OCI-LY1 (cell line): ENCODE data around the gene TIMM22.

Source experiments
- H2AFZ ChIP-seq: fragments of 200-600 bp; sonication (generic), shearing (Covaris generic); 2 replicates; pipeline ENCODE4 v1.6.0; 2014; ENCODE audit warnings: antibody characterized with exemption, mild to moderate bottlenecking, low read length
- H3F3A ChIP-seq: fragments of 200-600 bp; sonication (generic), shearing (Covaris generic); 2 replicates; pipeline ENCODE4 v1.6.0; 2014; ENCODE audit warnings: mild to moderate bottlenecking, antibody characterized with exemption, low read length, moderate library complexity; ENCODE audit not compliant: insufficient read depth
- H3K27ac ChIP-seq: fragments of 200-600 bp; sonication (generic); 2 replicates; pipeline ENCODE4 v1.5.1; 2014; ENCODE audit warnings: low read length, mixed run types, mild to moderate bottlenecking, low read depth; ENCODE audit not compliant: poor library complexity, severe bottlenecking
- H3K27me3 ChIP-seq: fragments of 200-600 bp; sonication (generic); 2 replicates; pipeline ENCODE4 v1.6.0; 2014; ENCODE audit warnings: antibody characterized with exemption, mild to moderate bottlenecking, low read length, moderate library complexity; ENCODE audit not compliant: insufficient read depth
- H3K36me3 ChIP-seq: fragments of 200-600 bp; sonication (generic); 2 replicates; pipeline ENCODE4 v1.6.1; 2014; ENCODE audit warnings: mild to moderate bottlenecking, antibody characterized with exemption, low read length, moderate library complexity, mixed read lengths; ENCODE audit not compliant: insufficient read depth
- H3K4me1 ChIP-seq: fragments of 200-600 bp; sonication (generic); 2 replicates; pipeline ENCODE4 v1.5.1; 2014; ENCODE audit warnings: mild to moderate bottlenecking, low read length, moderate library complexity; ENCODE audit not compliant: insufficient read depth, severe bottlenecking
- H3K4me2 ChIP-seq: fragments of 200-600 bp; sonication (generic), shearing (Covaris generic); 2 replicates; pipeline ENCODE4 v1.6.1; 2014; ENCODE audit warnings: low read length
- H3K4me3 ChIP-seq: fragments of 200-600 bp; sonication (generic); 2 replicates; pipeline ENCODE4 v1.5.1; 2014; ENCODE audit warnings: low read length, low read depth, mild to moderate bottlenecking, mixed read lengths; ENCODE audit not compliant: poor library complexity, severe bottlenecking
- H3K79me2 ChIP-seq: fragments of 200-600 bp; shearing (Covaris generic); 2 replicates; pipeline ENCODE4 v1.6.1; 2016; ENCODE audit warnings: mixed run types, low read length, mixed read lengths; ENCODE audit not compliant: insufficient read depth
- H3K9ac ChIP-seq: fragments of 200-600 bp; sonication (generic), shearing (Covaris generic); 2 replicates; pipeline ENCODE4 v1.6.1; 2014; ENCODE audit warnings: mild to moderate bottlenecking, low read length, mixed read lengths
- H3K9me2 ChIP-seq: fragments of 200-600 bp; sonication (generic), shearing (Covaris generic); 2 replicates; pipeline ENCODE4 v1.6.1; 2014; ENCODE audit warnings: low read depth, mild to moderate bottlenecking, low read length, mixed read lengths
- H3K9me3 ChIP-seq: fragments of 200-600 bp; shearing (Covaris generic); 2 replicates; pipeline ENCODE4 v1.6.1; 2014; ENCODE audit warnings: low read length, mixed read lengths
- H4K20me1 ChIP-seq: fragments of 200-600 bp; sonication (generic), shearing (Covaris generic); 2 replicates; pipeline ENCODE4 v1.6.0; 2016; ENCODE audit warnings: mild to moderate bottlenecking, low read length; ENCODE audit not compliant: insufficient read depth
- CTCF ChIP-seq: fragments of 200-600 bp; sonication (generic), shearing (Covaris generic); IDR thresholded peaks from 2 replicates; pipeline ENCODE4 v1.5.1; 2017; ENCODE audit warnings: mild to moderate bottlenecking, antibody characterized with exemption, low read length, moderate library complexity, mixed read lengths
- EZH2 ChIP-seq: fragments of 200-600 bp; sonication (generic), shearing (Covaris generic); IDR thresholded peaks from 2 replicates; pipeline ENCODE4 v1.8.0; 2017; ENCODE audit warnings: borderline replicate concordance, mixed run types, mild to moderate bottlenecking, antibody characterized with exemption, low read length, moderate library complexity, mixed read lengths

The TIMM22 gene

GRCh38 chr17:1037238-1037879, 40.4 kb downstream of the TIMM22 start:
- H3K9ac ChIP-seq: no peak overlapping the region
- no peak overlapping the region for H2AFZ ChIP-seq
- H3F3A ChIP-seq: no peaks in the 10 kb centered on the region
- H3K9me3 ChIP-seq: no peaks in the 10 kb centered on the region
- no peaks in the 10 kb centered on the region for H3K9me2 ChIP-seq
- H4K20me1 ChIP-seq: no peaks in the 10 kb centered on the region
- no peak overlapping the region for H3K27ac ChIP-seq
- H3K4me1 ChIP-seq: peaks cover 5% of the 10 kb centered on the region
- H3K4me2 ChIP-seq: no peak overlapping the region
- peaks cover 6% of the 10 kb centered on the region; the same call in 1 of the 2 replicates for H3K36me3 ChIP-seq
- no peak for TF ChIP-seq CTCF
- no peak for TF ChIP-seq EZH2
- no peaks in the 10 kb centered on the region for H3K79me2 ChIP-seq
- no peaks in the 10 kb centered on the region for H3K27me3 ChIP-seq
- H3K4me3 ChIP-seq: no peak overlapping the region

- no peaks in the 10 kb centered on the region for H3K9me3 ChIP-seq
- no peak overlapping the region for H3K9ac ChIP-seq
- no peak for TF ChIP-seq EZH2
- TF ChIP-seq CTCF: no peak
- H3K4me3 ChIP-seq: no peak overlapping the region
- no peak overlapping the region for H2AFZ ChIP-seq
- H3F3A ChIP-seq: no peaks in the 10 kb centered on the region
- no peaks in the 10 kb centered on the region for H3K27me3 ChIP-seq
- no peaks in the 10 kb centered on the region for H4K20me1 ChIP-seq
- H3K27ac ChIP-seq: no peak overlapping the region
- no peak overlapping the region for H3K4me2 ChIP-seq
- no peaks in the 10 kb centered on the region for H3K4me1 ChIP-seq
- H3K9me2 ChIP-seq: no peaks in the 10 kb centered on the region
- H3K79me2 ChIP-seq: no peaks in the 10 kb centered on the region
- peaks cover 12% of the 10 kb centered on the region; the same call in 1 of the 2 replicates for H3K36me3 ChIP-seq
Measured at GRCh38 chr17:1038459-1039122, 41.7 kb downstream of the TIMM22 start.

- H3K9me2 ChIP-seq: no peaks in the 10 kb centered on the region
- no peaks in the 10 kb centered on the region for H4K20me1 ChIP-seq
- no peak overlapping the region for H3K9ac ChIP-seq
- no peak overlapping the region for H3K4me3 ChIP-seq
- H3K36me3 ChIP-seq: peaks cover 12% of the 10 kb centered on the region; the same call in 1 of the 2 replicates
- no peak for TF ChIP-seq EZH2
- no peak for TF ChIP-seq CTCF
- H3K27ac ChIP-seq: no peak overlapping the region
- H3K79me2 ChIP-seq: no peaks in the 10 kb centered on the region
- H3K4me1 ChIP-seq: no peaks in the 10 kb centered on the region
- H3K9me3 ChIP-seq: no peaks in the 10 kb centered on the region
- H3F3A ChIP-seq: no peaks in the 10 kb centered on the region
- H3K27me3 ChIP-seq: no peaks in the 10 kb centered on the region
- no peak overlapping the region for H3K4me2 ChIP-seq
- no peak overlapping the region for H2AFZ ChIP-seq
Measured at GRCh38 chr17:1039123-1039507, 42.2 kb downstream of the TIMM22 start.
